Keratinocyte (primary cell): Measurements from ENCODE around the gene CUX1. TPM values are rescaled to one million over a fixed set of nuclear protein-coding genes. Genes with fewer than 3 reads are reported as not detected.

ENCODE experiments used
- DNase-seq: peaks from one replicate; pipeline ENCODE4 v3.0.0-alpha.2; 2011; ENCODE audit warnings: low read depth, missing footprints, low spot score
- FAIRE-seq: peaks from 2 replicates; lab custom pipeline; 2011; peaks lifted over from hg19 to GRCh38; lab: Jason Lieb, UNC
- H2AFZ ChIP-seq: 2 replicates; pipeline ENCODE4 v1.6.0; 2012; ENCODE audit warnings: low read length, control low read depth, inconsistent platforms; ENCODE audit not compliant: control insufficient read depth
- H3K27ac ChIP-seq: 2 replicates; pipeline ENCODE4 v1.5.1; 2011; ENCODE audit warnings: low read length; ENCODE audit not compliant: control insufficient read depth, insufficient read depth
- H3K27me3 ChIP-seq: 3 replicates; pipeline ENCODE4 v1.6.0; 2011; ENCODE audit warnings: low read length; ENCODE audit not compliant: control insufficient read depth, insufficient read depth; ENCODE audit errors: extremely low read depth
- H3K36me3 ChIP-seq, 2 experiments: 2 replicates in 1 of 2; 3 replicates in 1 of 2; pipeline ENCODE4 v1.5.1; 2011; ENCODE audit warnings: low read length in 2 of 2, mild to moderate bottlenecking in 1 of 2; ENCODE audit not compliant: control insufficient read depth in 2 of 2, insufficient read depth in 2 of 2; ENCODE audit errors: extremely low read depth in 1 of 2
- H3K4me1 ChIP-seq: 3 replicates; pipeline ENCODE4 v1.5.1; 2011; ENCODE audit warnings: low read length; ENCODE audit not compliant: control insufficient read depth, insufficient read depth; ENCODE audit errors: extremely low read depth
- H3K4me2 ChIP-seq: 3 replicates; pipeline ENCODE4 v1.6.0; 2011; ENCODE audit warnings: low read depth, low read length; ENCODE audit not compliant: control insufficient read depth, insufficient read depth; ENCODE audit errors: extremely low read depth
- H3K4me3 ChIP-seq, 3 experiments: fragments of 200-600 bp in 1 of 3; sonication (generic) in 1 of 3; 2 replicates in 2 of 3; 3 replicates in 1 of 3; pipeline ENCODE4 v1.5.1; 2011 to 2016; ENCODE audit warnings: low read length in 3 of 3, mild to moderate bottlenecking in 3 of 3, control low read depth in 2 of 3, inconsistent platforms in 1 of 3, low read depth in 1 of 3, mixed read lengths in 1 of 3, mixed run types in 1 of 3, moderate library complexity in 1 of 3; ENCODE audit not compliant: control insufficient read depth in 2 of 3, insufficient read depth in 2 of 3; ENCODE audit errors: extremely low read depth in 1 of 3
- H3K79me2 ChIP-seq: 2 replicates; pipeline ENCODE4 v1.6.0; 2012; ENCODE audit warnings: low read length; ENCODE audit not compliant: control insufficient read depth, insufficient read depth
- H3K9ac ChIP-seq: 3 replicates; pipeline ENCODE4 v1.6.0; 2011; ENCODE audit warnings: low read length; ENCODE audit not compliant: control insufficient read depth, insufficient read depth; ENCODE audit errors: extremely low read depth
- H3K9me1 ChIP-seq: 3 replicates; pipeline ENCODE4 v1.6.0; 2011; ENCODE audit warnings: low read length; ENCODE audit not compliant: control insufficient read depth, insufficient read depth; ENCODE audit errors: extremely low read depth
- H3K9me3 ChIP-seq: 2 replicates; pipeline ENCODE4 v1.5.1; 2012; ENCODE audit warnings: low read depth, low read length; ENCODE audit not compliant: control insufficient read depth
- H4K20me1 ChIP-seq: 3 replicates; pipeline ENCODE4 v1.6.0; 2011; ENCODE audit warnings: low read length; ENCODE audit not compliant: control insufficient read depth, insufficient read depth; ENCODE audit errors: extremely low read depth
- EZH2 ChIP-seq: IDR thresholded peaks from one replicate; pipeline ENCODE4 v1.6.1; 2012; ENCODE audit warnings: inconsistent platforms, mild to moderate bottlenecking, low read length, moderate library complexity
- dilution Hi-C: fragments of 300-500 bp; cut with MboI; formaldehyde crosslinking; loops from one replicate; pipeline ENCODE4 v1.7.0; 2020; ENCODE audit warnings: low sequenced_read_pairs; ENCODE audit not compliant: extremely low pct_ligation_motif_present
- polyA plus RNA-seq, 5 experiments: library from polyadenylated mRNA; depleted of rRNA in 3 of 5; stranded (reverse) in 3 of 5; stranded (forward) in 1 of 5; unstranded in 1 of 5; fragments of >200 nt; gene quantifications; 1 replicate in 1 of 5; 2 replicates in 3 of 5; 3 replicates in 1 of 5; pipeline versions ENCODE4 v1.2.1 to v1.2.3, GENCODE V29; 2011 to 2012; ENCODE audit warnings: missing spikeins in 2 of 5, low read depth in 1 of 5, low replicate concordance in 1 of 5
- TF ChIP-seq, protein P1 (sequence below), 3 experiments: IDR thresholded peaks in 1 of 3; conservative IDR thresholded peaks in 1 of 3; optimal IDR thresholded peaks in 1 of 3; 2 replicates in 2 of 3; 3 replicates in 1 of 3; pipeline versions ENCODE3 to v1.5.1; 2011; ENCODE audit warnings: low read length in 3 of 3, mild to moderate bottlenecking in 3 of 3, moderate library complexity in 2 of 3, control low read depth in 1 of 3, inconsistent platforms in 1 of 3; ENCODE audit not compliant: insufficient read depth in 2 of 3; ENCODE audit errors: extremely low read depth in 1 of 3

The CUX1 gene
- polyA plus RNA-seq, 1 donor (not counting 4 experiments of a cell fraction or from before 2014, with no cell fraction given): 18.3 TPM

DNA sequence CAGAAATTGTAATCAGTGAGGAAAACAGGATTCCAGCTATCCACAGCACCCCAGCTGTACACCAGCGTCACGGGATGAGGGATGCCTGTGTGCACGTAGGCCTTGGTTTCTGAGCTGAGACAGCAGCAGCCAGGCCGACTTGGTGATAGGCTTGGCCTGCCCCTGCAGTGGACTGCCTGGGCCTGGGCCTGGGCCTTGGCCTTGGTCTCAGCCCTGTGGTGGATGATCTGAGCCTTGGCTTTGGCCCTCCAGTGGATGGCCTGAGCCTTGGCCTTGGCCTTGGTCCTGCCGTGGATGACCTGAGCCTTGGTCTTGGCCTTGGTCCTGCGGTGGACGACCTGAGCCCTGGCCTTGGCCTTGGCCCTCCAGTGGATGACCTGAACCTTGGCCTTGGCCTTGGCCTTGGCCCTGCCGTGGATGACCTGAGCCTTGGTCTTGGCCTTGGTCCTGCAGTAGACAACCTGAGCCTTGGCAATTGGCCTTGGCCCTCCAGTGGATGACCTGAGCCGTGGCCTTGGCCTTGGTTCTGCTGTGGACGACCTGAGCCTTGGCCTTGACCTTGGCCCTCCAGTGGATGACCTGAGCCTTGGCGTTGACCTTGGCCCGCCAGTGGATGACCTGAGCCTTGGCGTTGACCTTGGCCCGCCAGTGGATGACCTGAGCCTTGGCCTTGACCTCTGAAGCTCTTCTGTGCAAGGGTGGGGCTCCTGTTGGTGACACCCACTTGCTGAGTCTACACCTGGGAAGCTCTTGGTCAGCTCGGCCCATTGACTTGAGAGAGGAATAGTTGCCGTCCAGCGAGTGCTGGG is 93.8 kb downstream of the CUX1 start:
- dilution Hi-C loops: no loop called here
- no peak overlapping the region for H3K4me3 ChIP-seq
- H3K36me3 ChIP-seq: peaks cover 0 to under 1% of the 10 kb centered on the region in 2 experiments
- TF ChIP-seq, protein P1, sequence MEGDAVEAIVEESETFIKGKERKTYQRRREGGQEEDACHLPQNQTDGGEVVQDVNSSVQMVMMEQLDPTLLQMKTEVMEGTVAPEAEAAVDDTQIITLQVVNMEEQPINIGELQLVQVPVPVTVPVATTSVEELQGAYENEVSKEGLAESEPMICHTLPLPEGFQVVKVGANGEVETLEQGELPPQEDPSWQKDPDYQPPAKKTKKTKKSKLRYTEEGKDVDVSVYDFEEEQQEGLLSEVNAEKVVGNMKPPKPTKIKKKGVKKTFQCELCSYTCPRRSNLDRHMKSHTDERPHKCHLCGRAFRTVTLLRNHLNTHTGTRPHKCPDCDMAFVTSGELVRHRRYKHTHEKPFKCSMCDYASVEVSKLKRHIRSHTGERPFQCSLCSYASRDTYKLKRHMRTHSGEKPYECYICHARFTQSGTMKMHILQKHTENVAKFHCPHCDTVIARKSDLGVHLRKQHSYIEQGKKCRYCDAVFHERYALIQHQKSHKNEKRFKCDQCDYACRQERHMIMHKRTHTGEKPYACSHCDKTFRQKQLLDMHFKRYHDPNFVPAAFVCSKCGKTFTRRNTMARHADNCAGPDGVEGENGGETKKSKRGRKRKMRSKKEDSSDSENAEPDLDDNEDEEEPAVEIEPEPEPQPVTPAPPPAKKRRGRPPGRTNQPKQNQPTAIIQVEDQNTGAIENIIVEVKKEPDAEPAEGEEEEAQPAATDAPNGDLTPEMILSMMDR (optimal IDR thresholded peaks at IDR 0.05 in 1 of 3, IDR thresholded peaks at IDR 0.05 in 1 of 3, conservative IDR thresholded peaks at IDR 0.05 in 1 of 3; ENCODE audit: extremely low read depth in 1 of 3, insufficient read depth in 2 of 3, low read length in 3 of 3): no peak
- no peak for TF ChIP-seq EZH2
- H2AFZ ChIP-seq: no peak overlapping the region
- H3K4me2 ChIP-seq: no peak overlapping the region
- no peaks in the 10 kb centered on the region for H3K27me3 ChIP-seq
- H3K27ac ChIP-seq: no peak overlapping the region
- H3K9ac ChIP-seq: no peak overlapping the region
- no peak for FAIRE-seq
- DNase-seq: no peak
- peaks cover 2% of the 10 kb centered on the region for H4K20me1 ChIP-seq
- H3K79me2 ChIP-seq: peaks cover 7% of the 10 kb centered on the region
- H3K4me1 ChIP-seq: no peaks in the 10 kb centered on the region
- no peaks in the 10 kb centered on the region for H3K9me3 ChIP-seq
- H3K9me1 ChIP-seq: no peaks in the 10 kb centered on the region

DNA sequence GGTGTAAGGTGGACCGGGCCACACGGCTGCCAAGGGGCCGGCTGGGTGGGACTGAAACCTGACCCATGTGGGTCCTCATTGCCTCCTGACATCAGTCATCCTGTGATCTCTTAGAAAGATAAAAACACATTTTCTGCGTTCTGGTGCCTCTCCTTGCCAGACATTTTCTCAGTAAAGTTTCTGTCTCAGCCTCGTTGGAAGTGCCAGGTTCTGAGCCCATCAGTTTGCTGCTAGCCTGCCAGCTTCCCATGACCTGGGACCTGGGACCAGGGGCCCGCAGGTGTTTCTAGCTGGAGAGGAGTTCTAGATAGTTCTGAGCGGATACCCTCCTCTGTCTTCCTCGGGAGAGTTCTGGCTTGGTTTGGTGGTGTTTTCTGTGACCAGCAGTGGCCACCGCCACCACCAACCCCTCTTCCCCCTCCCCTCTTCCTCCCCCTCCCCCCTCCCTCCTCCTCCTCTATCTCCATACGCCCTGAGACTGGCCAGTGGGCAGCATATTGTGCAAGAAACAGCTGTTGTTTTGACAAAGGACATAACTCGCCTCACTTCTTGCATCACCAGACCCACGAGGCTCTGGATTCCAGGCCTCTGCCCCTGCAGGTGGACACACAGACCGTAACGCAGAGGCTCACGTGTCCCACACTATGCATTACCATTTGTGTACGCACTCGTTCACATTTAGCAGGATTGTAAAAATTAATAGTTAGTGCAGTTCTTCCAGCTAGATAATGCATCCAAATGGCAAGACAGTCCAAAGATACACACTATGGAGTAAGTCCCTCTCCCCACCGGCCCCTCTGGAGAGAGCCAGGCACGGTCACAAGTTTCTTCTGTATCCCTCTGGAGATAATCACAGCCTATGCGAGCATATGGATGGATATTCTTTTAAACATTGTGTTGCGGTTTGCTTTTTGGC is 94.6 kb downstream of the CUX1 start:
- dilution Hi-C loops: no loop called here
- DNase-seq: no peak
- Histone ChIP-seq H3K9me3 (no peaks in the 10 kb centered on the region), H4K20me1 (peaks cover 2% of the 10 kb centered on the region), H3K9ac (no peak overlapping the region), H3K4me2 (no peak overlapping the region), H3K4me3 (no peak overlapping the region), H2AFZ (no peak overlapping the region), H3K36me3 (peaks cover 0 to 3% of the 10 kb centered on the region in 2 experiments), H3K27me3 (no peaks in the 10 kb centered on the region), H3K79me2 (peaks cover 5% of the 10 kb centered on the region), H3K9me1 (no peaks in the 10 kb centered on the region), H3K4me1 (no peaks in the 10 kb centered on the region), H3K27ac (no peak overlapping the region)
- FAIRE-seq: no peak
- TF ChIP-seq, protein P1 (optimal IDR thresholded peaks at IDR 0.05 in 1 of 3, IDR thresholded peaks at IDR 0.05 in 1 of 3, conservative IDR thresholded peaks at IDR 0.05 in 1 of 3; ENCODE audit: extremely low read depth in 1 of 3, insufficient read depth in 2 of 3, low read length in 3 of 3): no peak
- TF ChIP-seq EZH2: no peak
